HAP-1 (cell line): Measurements from ENCODE around the gene CCDC142.

ENCODE experiments used
- DNase-seq, 2 experiments: peaks; one replicate each; pipeline ENCODE4 v3.0.0-alpha.2; 2016 to 2020; ENCODE audit warnings: low spot score in 2 of 2
- H3K27me3 ChIP-seq: fragments of 250-450 bp; sonication (Bioruptor Pico); 2 replicates; pipeline ENCODE4 v1.5.1; 2020; ENCODE audit warnings: low read depth, mild to moderate bottlenecking, moderate library complexity
- H3K36me3 ChIP-seq: fragments of 250-450 bp; sonication (Bioruptor Pico); replicated peaks from 2 replicates; pipeline ENCODE4 v1.5.1; 2020; ENCODE audit warnings: mild to moderate bottlenecking
- H3K4me1 ChIP-seq: fragments of 250-450 bp; sonication (Bioruptor Pico); 2 replicates; pipeline ENCODE4 v1.5.1; 2020; ENCODE audit warnings: mild to moderate bottlenecking
- H3K4me3 ChIP-seq: fragments of 250-450 bp; sonication (Bioruptor Pico); 2 replicates; pipeline ENCODE4 v1.5.1; 2020; ENCODE audit warnings: mild to moderate bottlenecking, moderate library complexity
- H3K9me3 ChIP-seq: fragments of 250-450 bp; sonication (Bioruptor Pico); 2 replicates; pipeline ENCODE4 v1.5.1; 2020; ENCODE audit warnings: mild to moderate bottlenecking, moderate library complexity
- in situ Hi-C: fragments of 300-500 bp; cut with MboI; formaldehyde crosslinking; loops from 3 replicates; pipeline ENCODE4 v1.14.3; 2020; ENCODE audit warnings: low sequenced_read_pairs, inconsistent platforms, mixed read lengths

The CCDC142 gene

GRCh38 chr2:74427551-74427950, 55.2 kb downstream of the CCDC142 start:
- peaks cover 31% of the 10 kb centered on the region for H3K36me3 ChIP-seq
- DNase-seq = no peak
- in situ Hi-C loops = no loop called here

DNA sequence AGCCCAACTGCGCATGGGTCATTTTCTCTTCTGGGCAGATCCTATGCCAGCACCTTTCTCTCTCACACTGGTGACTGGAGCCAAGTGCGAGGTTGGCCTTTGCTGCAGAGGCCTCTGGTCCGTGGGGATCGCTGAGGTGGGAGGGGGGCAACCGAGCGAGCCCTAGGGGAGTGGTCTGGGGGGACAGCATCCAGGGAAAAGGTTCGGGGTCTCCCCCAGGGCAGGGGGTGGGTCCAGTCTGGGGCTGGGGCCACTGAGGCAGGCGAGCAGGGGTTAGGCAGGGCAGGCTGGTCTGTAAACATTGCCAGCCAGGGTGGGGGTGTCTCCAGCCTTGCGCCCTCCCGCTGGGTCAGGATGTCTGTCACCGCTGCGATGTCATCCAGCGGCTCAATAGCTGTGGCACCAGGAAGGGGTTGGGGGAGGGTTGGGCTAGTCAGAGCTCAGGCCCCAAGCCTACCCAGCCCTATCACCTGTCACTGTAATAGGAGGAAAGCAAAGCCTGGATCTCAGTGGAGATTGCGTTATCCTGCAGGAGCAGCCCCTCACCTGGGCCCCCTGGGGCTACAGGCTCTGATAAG, 56.5 kb downstream of the CCDC142 start:
- no peaks in the 10 kb centered on the region; the same call in 1 of the 2 replicates for H3K4me1 ChIP-seq
- DNase-seq = no peak
- peaks cover 31% of the 10 kb centered on the region for H3K36me3 ChIP-seq
- in situ Hi-C loops = no loop called here
- H3K9me3 ChIP-seq = no peaks in the 10 kb centered on the region
- no peaks in the 10 kb centered on the region for H3K27me3 ChIP-seq
- H3K4me3 ChIP-seq = no peak overlapping the region

More at GRCh38 chr2:74427551-74427950, 55.2 kb downstream of the CCDC142 start:
- Histone ChIP-seq H3K9me3 (no peaks in the 10 kb centered on the region), H3K27me3 (no peaks in the 10 kb centered on the region), H3K4me3 (no peak overlapping the region), H3K4me1 (no peaks in the 10 kb centered on the region)

GRCh38 chr2:74425523-74425922, 57.3 kb downstream of the CCDC142 start:
- Histone ChIP-seq H3K4me3 (no peak overlapping the region), H3K4me1 (no peaks in the 10 kb centered on the region; the same call in 1 of the 2 replicates), H3K36me3 (peaks cover 31% of the 10 kb centered on the region), H3K9me3 (no peaks in the 10 kb centered on the region), H3K27me3 (no peaks in the 10 kb centered on the region)
- in situ Hi-C loops = no loop called here
- no peak for DNase-seq

GRCh38 chr2:74424995-74425406, 57.8 kb downstream of the CCDC142 start:
- no peak overlapping the region for H3K4me3 ChIP-seq
- peaks cover 31% of the 10 kb centered on the region for H3K36me3 ChIP-seq
- no peaks in the 10 kb centered on the region for H3K9me3 ChIP-seq
- no peaks in the 10 kb centered on the region; the same call in 1 of the 2 replicates for H3K4me1 ChIP-seq
- no peaks in the 10 kb centered on the region for H3K27me3 ChIP-seq
- in situ Hi-C loops = no loop called here
- no peak for DNase-seq

DNA sequence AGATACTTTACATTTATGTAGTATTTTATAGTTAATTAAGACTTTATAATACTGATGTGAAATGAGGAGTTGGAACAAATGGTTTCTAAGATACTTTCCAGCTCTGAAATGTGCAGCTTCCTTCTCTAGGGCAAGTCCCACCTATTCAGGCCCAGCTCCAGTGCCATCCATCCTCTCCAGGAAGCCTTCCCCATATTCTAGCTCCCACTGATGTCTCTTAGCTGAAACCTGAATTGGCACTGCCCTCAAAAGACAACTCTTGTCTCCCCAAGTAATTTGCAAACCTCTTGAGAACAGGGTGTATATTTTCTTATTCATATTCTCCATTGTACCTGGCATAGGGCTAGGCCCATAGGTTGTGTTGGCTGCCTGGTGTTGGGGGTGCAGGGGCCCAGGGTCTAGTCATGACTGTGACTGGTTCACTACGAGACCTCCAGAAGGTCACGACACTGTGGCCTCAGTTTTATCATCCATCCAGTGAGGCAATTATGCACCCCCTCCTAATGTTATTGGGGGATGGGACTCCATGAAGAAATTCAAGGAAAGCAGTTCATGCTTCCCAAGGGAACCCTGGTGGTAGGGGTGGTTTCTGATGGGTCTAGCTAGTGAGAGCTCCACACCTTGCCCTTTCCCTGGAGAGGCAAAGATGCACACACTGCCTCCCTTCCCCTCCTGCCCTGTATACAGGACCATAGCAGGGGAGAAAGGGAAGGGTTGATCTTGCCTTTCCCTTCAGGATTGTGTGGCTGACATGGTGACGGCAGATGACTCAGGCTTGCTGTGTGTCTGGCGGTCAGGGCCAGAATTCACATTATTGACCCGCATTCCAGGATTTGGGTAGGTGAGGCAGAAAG, 58.4 kb downstream of the CCDC142 start:
- in situ Hi-C loops = no loop called here

More for the DNA sequence above, 58.4 kb downstream of the CCDC142 start:
- H3K4me3 ChIP-seq = no peak overlapping the region
- H3K36me3 ChIP-seq = peaks cover 26% of the 10 kb centered on the region
- DNase-seq = no peak
- no peaks in the 10 kb centered on the region for H3K9me3 ChIP-seq
- no peaks in the 10 kb centered on the region for H3K27me3 ChIP-seq
- H3K4me1 ChIP-seq = no peaks in the 10 kb centered on the region; the same call in 1 of the 2 replicates
